Fibroblast of pulmonary artery (primary cell): Measurements from ENCODE around the gene XYLT2.
A peak's percentile ranks its signal among the peaks of the same experiment; 100 is the strongest.

ENCODE experiments used
- DNase-seq: peaks from one replicate; pipeline ENCODE4 v3.0.0-alpha.2; 2010; ENCODE audit warnings: low read depth
- H3K4me3 ChIP-seq: replicated peaks from 2 replicates; pipeline ENCODE4 v1.5.1; 2011; ENCODE audit warnings: low read depth, mild to moderate bottlenecking, control low read depth, low read length, moderate library complexity
- TF ChIP-seq, protein P1 (sequence below): IDR thresholded peaks from 2 replicates; pipeline ENCODE4 v1.5.1; 2011; ENCODE audit warnings: mild to moderate bottlenecking, control low read depth, low read length, inconsistent platforms; ENCODE audit errors: missing control alignments

XYLT2 gene

DNA sequence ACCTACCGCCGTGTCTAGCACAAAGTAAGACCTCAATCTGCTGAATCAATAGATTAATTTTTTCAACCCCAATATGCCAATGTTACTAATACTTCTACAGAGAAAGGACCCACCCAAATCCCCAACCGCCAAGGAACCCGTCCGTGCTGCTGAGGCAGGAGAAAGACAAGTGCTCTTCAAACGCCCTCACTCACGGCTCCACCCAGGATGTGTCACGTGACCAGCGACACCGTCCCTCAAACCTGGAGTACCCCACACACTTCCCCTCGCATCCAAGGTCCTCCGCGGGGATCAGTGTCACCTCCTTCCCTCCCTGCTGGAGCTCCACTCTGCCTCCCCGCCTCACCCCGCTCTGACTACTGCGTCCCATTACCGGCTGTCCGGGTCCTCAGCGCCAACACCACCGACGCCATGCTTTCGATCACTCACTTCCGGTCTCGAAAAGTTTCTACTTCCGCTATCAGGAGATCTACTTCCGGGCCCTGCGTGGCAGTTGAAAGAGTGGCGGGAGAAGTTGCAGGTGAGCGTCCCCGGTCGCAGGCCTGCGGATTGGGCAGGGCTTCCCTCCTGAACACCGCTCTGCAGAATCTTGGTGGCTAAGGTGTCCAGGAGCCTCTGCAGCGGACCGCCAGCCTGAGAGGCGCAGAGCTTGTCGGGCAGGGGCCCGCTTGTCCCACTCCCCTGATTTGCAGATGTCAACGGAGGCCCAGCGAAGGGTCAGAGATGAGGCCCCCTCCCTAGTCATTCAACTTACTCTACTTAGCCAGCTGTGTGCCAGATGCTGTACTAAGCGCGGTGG, 27.0 kb downstream of the XYLT2 start, which contains the start of the genes EME1 and MRPL27:
Gene EME1, plus strand, starts transcription at position 472 of the 799 bp plus-strand sequence. CDS start 1,980 bp downstream, outside the sequence.
Gene MRPL27, minus strand, starts transcription at position 427 of the 799 bp plus-strand sequence. Its CDS starts 14 bp downstream, at position 413.
- peak within 1 kb of the TSS; percentile 89 for H3K4me3 ChIP-seq
- DNase-seq, result peak; percentile 85
- TF ChIP-seq, protein P1, sequence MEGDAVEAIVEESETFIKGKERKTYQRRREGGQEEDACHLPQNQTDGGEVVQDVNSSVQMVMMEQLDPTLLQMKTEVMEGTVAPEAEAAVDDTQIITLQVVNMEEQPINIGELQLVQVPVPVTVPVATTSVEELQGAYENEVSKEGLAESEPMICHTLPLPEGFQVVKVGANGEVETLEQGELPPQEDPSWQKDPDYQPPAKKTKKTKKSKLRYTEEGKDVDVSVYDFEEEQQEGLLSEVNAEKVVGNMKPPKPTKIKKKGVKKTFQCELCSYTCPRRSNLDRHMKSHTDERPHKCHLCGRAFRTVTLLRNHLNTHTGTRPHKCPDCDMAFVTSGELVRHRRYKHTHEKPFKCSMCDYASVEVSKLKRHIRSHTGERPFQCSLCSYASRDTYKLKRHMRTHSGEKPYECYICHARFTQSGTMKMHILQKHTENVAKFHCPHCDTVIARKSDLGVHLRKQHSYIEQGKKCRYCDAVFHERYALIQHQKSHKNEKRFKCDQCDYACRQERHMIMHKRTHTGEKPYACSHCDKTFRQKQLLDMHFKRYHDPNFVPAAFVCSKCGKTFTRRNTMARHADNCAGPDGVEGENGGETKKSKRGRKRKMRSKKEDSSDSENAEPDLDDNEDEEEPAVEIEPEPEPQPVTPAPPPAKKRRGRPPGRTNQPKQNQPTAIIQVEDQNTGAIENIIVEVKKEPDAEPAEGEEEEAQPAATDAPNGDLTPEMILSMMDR, result no peak

DNA sequence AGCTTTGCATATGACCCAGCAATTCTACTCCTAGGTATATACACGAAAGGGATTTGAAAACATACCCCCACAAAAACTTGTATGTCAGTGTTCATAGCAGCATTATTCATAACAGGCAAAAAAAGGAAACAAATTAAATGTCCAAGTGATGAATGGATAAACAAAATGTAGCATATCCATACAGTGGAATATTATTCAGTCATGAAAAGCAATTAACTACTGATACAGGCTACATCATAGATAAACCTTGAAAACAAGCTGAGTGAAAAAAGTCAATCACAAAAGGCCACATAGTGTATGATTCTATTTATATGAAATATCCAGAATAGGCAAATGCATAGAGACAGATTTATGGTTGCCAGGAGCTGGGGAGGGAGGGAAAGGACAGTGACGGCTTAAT, 27.8 kb downstream of the XYLT2 start:
- TF ChIP-seq, protein P1, result no peak
- H3K4me3 ChIP-seq, result peak overlapping the region; percentile 89

DNA sequence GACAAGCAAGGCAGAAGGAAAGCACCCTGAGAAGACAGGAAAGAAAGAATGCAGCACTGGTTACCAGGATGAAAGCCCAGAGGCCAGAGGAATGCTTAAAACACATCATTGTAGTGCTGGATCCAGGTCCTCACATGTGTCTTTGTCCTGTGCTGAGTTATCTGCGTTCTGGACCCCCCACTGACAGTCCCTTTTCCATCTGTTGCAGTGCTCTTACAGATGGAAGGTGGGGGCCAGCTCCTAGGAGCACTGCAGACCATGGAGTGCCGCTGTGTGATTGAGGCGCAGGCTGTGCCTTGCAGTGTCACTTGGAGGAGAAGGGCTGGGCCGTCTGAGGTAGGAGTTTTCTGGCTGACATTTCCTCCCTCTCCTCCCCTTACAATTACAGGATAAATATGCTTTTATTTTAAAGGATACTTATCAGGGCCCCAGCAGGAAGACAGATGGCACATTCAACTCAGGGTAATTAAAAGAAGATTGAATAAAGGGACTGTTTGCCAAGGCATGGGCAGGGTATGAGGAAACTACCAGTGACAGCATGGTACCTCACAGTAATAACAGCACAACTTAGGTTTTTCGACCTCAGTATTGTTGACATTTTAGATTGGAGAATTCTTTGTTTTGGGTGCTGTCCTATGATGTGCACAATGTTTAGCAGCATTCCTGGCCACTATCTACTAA, 30.1 kb downstream of the XYLT2 start:
- TF ChIP-seq, protein P1, result no peak
- no peak overlapping the region for H3K4me3 ChIP-seq
- DNase-seq, result no peak

More for the DNA sequence above, 27.8 kb downstream of the XYLT2 start:
- DNase-seq, result no peak

DNA sequence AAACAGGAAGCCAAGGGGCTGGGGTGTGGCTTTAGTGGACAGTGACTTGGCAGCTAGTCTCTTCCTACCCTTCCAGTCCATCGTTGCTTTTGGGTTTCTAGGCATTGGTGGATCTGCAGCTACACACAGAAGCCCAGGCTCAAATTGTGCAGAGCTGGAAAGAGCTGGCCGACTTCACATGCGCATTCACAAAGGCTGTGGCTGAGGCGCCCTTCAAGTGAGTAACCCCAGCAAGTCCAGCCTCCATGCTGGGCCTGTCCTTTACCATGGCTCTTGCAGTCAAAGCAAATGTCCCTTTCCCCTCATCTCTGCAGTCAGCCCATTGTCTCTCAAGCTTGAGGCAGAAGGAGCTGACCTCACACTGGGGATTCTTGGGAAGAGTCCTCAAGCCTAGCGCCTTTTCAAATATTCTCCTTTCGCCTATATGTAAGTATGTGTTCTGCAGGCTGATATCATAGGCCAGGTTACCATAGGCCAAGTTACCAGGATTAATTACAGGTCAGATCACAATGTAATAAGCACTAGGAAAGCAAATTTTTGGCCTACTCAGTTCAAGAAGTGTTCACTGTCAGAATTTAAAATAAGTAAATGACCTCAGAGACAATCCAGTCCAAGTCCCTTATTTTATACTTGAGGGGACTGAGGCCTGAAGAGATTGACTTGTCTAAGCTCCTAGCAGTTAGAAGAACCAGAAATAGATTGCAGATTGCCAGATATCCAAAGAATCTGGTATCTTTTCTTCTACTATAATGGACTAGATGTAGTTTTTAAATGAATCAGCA, 33.6 kb downstream of the XYLT2 start:
- DNase-seq, result no peak
- H3K4me3 ChIP-seq, result no peak overlapping the region
- TF ChIP-seq, protein P1, result no peak

DNA sequence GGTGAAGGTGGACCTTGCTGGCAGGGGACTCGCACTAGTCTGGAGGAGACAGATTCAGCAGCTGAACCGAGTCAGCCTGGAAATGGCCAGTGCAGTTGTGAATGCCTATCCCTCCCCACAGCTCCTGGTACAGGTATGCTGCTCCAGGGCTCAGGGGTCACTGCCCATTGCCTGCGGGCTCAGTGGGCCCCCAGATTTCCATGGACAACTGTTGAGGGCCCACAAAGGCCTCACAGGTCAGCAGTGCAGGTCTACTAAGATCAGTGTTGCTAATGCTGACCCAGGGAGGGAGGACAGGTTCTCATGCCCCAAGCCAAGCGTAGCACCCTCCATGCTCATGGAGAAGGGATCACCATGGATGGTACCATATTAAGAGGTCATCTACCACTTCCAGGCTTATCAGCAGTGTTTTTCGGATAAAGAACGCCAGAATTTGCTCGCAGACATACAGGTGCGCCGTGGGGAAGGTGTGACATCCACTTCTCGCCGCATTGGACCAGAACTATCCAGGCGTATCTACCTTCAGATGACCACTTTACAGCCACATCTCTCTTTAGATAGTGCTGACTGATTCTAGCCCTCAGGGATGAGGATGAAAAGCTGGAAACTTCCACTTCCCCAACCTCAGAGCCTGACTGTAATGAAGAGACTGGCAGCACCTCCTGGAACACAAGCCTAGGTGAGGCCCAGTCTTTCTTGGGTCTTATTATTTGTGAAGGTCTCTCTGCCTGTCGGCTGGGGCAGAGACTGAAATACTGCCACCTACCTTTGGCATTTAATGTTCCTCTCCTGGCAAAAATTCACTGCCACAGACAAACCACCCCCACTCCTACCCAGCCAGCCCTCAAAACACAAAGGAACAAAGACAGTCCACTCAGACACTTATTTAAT, 34.7 kb downstream of the XYLT2 start:
- no peak for DNase-seq
- H3K4me3 ChIP-seq, result no peak overlapping the region
- TF ChIP-seq, protein P1, result peak; percentile 22
